ENCODE measurements around the gene UQCR11. TPM values are rescaled to one million over a fixed set of nuclear protein-coding genes. Genes with fewer than 3 reads are reported as not detected.

The UQCR11 gene
- total and polyA plus RNA-seq, 2 of the 4 experiments (the other 2 are of a cell fraction), result 29.2 to 177 TPM

- no peaks in the 10 kb centered on the region for H3K4me1 ChIP-seq (ENCODE audit: control insufficient read depth, insufficient read depth, low read length)
- peaks cover 5 to 20% of the 10 kb centered on the region in 2 experiments; a peak in 3 of 4 replicates for H3K79me1 ChIP-seq (ENCODE audit: low read depth in 1 of 2, low read length in 2 of 2)
- no TSS peak for BruUV-seq (replicated peaks)
- H4K5ac ChIP-seq (ENCODE audit: low read depth, low read length), result no peak overlapping the region
- intact Hi-C loops (cut with micrococcal nuclease), result no loop called here
- peaks cover 75% of the 10 kb centered on the region for H3K36me3 ChIP-seq (ENCODE audit: control insufficient read depth, insufficient read depth, low read length)
- ChIA-PET CTCF (interaction anchor here (0.7 kb wide), 1 partner anchor 349 kb away, joined by 3 read pairs; no protein-coding TSS in a partner anchor), POLR2A (ENCODE audit: unreplicated experiment) (no interaction called here)
- H2BK20ac ChIP-seq (ENCODE audit: low read depth, low read length), result no peak overlapping the region
- no peak overlapping the region for H3K4ac ChIP-seq (ENCODE audit: low read depth, low read length)
- H2BK5ac ChIP-seq (ENCODE audit: low read depth, low read length, poor library complexity, severe bottlenecking), result no peak overlapping the region
- H3K56ac ChIP-seq (ENCODE audit: extremely low read depth, insufficient read depth, low read length), result no peak overlapping the region
- no peak overlapping the region for H2BK120ac ChIP-seq (ENCODE audit: low read depth, low read length)
- no peak overlapping the region for H2AFZ ChIP-seq (replicated peaks; ENCODE audit: low read length, poor library complexity)
- H4K91ac ChIP-seq (ENCODE audit: insufficient read depth, low read depth, low read length), result no peak overlapping the region
- H3K9me1 ChIP-seq (ENCODE audit: insufficient read depth, low read length), result no peaks in the 10 kb centered on the region
- DNase-seq, result no peak
- no peak overlapping the region for H3K9ac ChIP-seq (ENCODE audit: low read depth, low read length)
- no peak overlapping the region for H4K8ac ChIP-seq (ENCODE audit: low read depth in 2 of 2, low read length in 2 of 2)
- ATAC-seq (ENCODE audit: low read depth), result peak; percentile 25; the same call in 1 of the 2 replicates
- no peak overlapping the region for H2AK9ac ChIP-seq (replicated peaks; ENCODE audit: low read depth, low read length, poor library complexity)
- H3K23ac ChIP-seq (ENCODE audit: low read depth, low read length), result no peak overlapping the region
- no peak overlapping the region for H3K4me3 ChIP-seq (ENCODE audit: insufficient read depth, low read depth, low read length)
- no peak overlapping the region for H2BK15ac ChIP-seq (ENCODE audit: low read depth, low read length)
- 80% methylated on average over 1 of the region's 8 CpGs; no CpG with 5 or more reads in 1 of the 2 experiments for WGBS, 2 experiments (ENCODE audit: extremely low coverage in 2 of 2, insufficient read length in 1 of 2)
- in situ Hi-C loops (cut with MboI; ENCODE audit: low sequenced_read_pairs), result no loop called here
- no peak overlapping the region for H3K14ac ChIP-seq (replicated peaks; ENCODE audit: low read depth, low read length)
- no peaks in the 10 kb centered on the region for H3K9me3 ChIP-seq (ENCODE audit: control insufficient read depth, insufficient read depth, low read length)
- no peaks in the 10 kb centered on the region for H3K27me3 ChIP-seq (ENCODE audit: control insufficient read depth, insufficient read depth, low read length)
- H4K20me1 ChIP-seq (ENCODE audit: insufficient read depth, low read length), result peaks cover 12% of the 10 kb centered on the region
- no peak overlapping the region for H3K18ac ChIP-seq (ENCODE audit: low read depth, low read length)
- TF ChIP-seq CHD1 (IDR thresholded peaks at IDR 0.05; ENCODE audit: low read depth, low read length), result no peak
- no peak for TF ChIP-seq RAD21 (IDR thresholded peaks at IDR 0.05; ENCODE audit: low read length)
- TF ChIP-seq NFE2L2 (IDR thresholded peaks at IDR 0.05; ENCODE audit: low read depth, low read length), result no peak
- TF ChIP-seq, protein P1, sequence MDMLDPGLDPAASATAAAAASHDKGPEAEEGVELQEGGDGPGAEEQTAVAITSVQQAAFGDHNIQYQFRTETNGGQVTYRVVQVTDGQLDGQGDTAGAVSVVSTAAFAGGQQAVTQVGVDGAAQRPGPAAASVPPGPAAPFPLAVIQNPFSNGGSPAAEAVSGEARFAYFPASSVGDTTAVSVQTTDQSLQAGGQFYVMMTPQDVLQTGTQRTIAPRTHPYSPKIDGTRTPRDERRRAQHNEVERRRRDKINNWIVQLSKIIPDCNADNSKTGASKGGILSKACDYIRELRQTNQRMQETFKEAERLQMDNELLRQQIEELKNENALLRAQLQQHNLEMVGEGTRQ (IDR thresholded peaks at IDR 0.05; ENCODE audit: low read depth, low read length), result no peak
- TF ChIP-seq MAZ (IDR thresholded peaks at IDR 0.05; ENCODE audit: borderline replicate concordance, low read depth, low read length), result no peak
- TF ChIP-seq MAFK (IDR thresholded peaks at IDR 0.05; ENCODE audit: low read depth, low read length), result no peak
- no peak for TF ChIP-seq SMC3 (IDR thresholded peaks at IDR 0.05; ENCODE audit: low read depth, low read length)
- H3K27ac ChIP-seq (ENCODE audit: insufficient read depth, low read length), result no peak overlapping the region
- no peak overlapping the region for H3K4me2 ChIP-seq (ENCODE audit: low read depth, low read length)
- dilution Hi-C loops (cut with HindIII; ENCODE audit: low sequenced_read_pairs, unreplicated experiment), result no loop called here
- no peak overlapping the region for H2AK5ac ChIP-seq (ENCODE audit: low read depth, low read length)
Measured at GRCh38 chr19:1616396-1616795, 11.1 kb upstream of the UQCR11 start.

All from IMR-90 (cell line).